Stimulated activated CD4-positive, alpha-beta T cell treated with anti-CD3 and anti-CD28 coated beads, Interleukin-15, amount 100 ng/mL, for 48 hours (primary cell): ENCODE measurements around the gene NEK10.

Experiments used
- DNase-seq, 2 donors: peaks; one replicate each; pipeline ENCODE4 v3.0.0-alpha.2; 2020; ENCODE audit warnings: low read depth in 2 of 2

NEK10 gene

GRCh38 chr3:27244374-27244773, 124.8 kb downstream of the NEK10 start:
- DNase-seq: no peak

GRCh38 chr3:27239951-27240350, 129.2 kb downstream of the NEK10 start:
- DNase-seq: no peak

- no peak for DNase-seq
Measured at GRCh38 chr3:27228805-27229204, 140.4 kb downstream of the NEK10 start.

GRCh38 chr3:27224197-27224596, 145.0 kb downstream of the NEK10 start:
- no peak for DNase-seq

GRCh38 chr3:27221264-27221932, 147.8 kb downstream of the NEK10 start:
- no peak for DNase-seq

- DNase-seq: no peak
Measured at GRCh38 chr3:27220166-27220565, 149.0 kb downstream of the NEK10 start.

GRCh38 chr3:27219127-27219845, 149.9 kb downstream of the NEK10 start:
- DNase-seq: no peak

- no peak for DNase-seq
Measured at GRCh38 chr3:27216955-27217552, 152.1 kb downstream of the NEK10 start.

- DNase-seq: no peak
Measured at GRCh38 chr3:27216295-27216855, 152.8 kb downstream of the NEK10 start.

- DNase-seq: no peak
Measured at GRCh38 chr3:27213450-27213849, 155.7 kb downstream of the NEK10 start.

- DNase-seq: no peak
Measured at GRCh38 chr3:27209617-27210264, 159.4 kb downstream of the NEK10 start.

- DNase-seq: no peak
Measured at GRCh38 chr3:27208961-27209616, 160.1 kb downstream of the NEK10 start.

GRCh38 chr3:27202959-27203358, 166.2 kb downstream of the NEK10 start:
- no peak for DNase-seq

- DNase-seq: no peak
Measured at GRCh38 chr3:27201492-27201891, 167.7 kb downstream of the NEK10 start.

- no peak for DNase-seq
Measured at GRCh38 chr3:27200721-27201489, 168.3 kb downstream of the NEK10 start.

GRCh38 chr3:27194861-27195483, 174.2 kb downstream of the NEK10 start:
- no peak for DNase-seq

GRCh38 chr3:27193056-27193455, 176.1 kb downstream of the NEK10 start:
- DNase-seq: no peak

GRCh38 chr3:27186013-27186412, 183.2 kb downstream of the NEK10 start:
- DNase-seq: no peak

- no peak for DNase-seq
Measured at GRCh38 chr3:27185231-27185989, 183.8 kb downstream of the NEK10 start.

- DNase-seq: no peak
Measured at GRCh38 chr3:27184261-27184660, 184.9 kb downstream of the NEK10 start.
